Activated CD8-positive, alpha-beta T cell treated with anti-CD3 and anti-CD28 coated beads, Interleukin-2, amount 10 ng/mL, durations not matched to agents 7 days and 5 days (primary cell): ENCODE measurements around the gene PDXP. TPM values are rescaled to one million over a fixed set of nuclear protein-coding genes. Genes with fewer than 3 reads are reported as not detected.
A peak's percentile ranks its signal among the peaks of the same experiment; 100 is the strongest.
"Not testable (repeated sequence)": the region's sequence is repeated elsewhere in the genome, so short reads cannot be mapped to it uniquely, and the experiment has no call there.

Source experiments
- ATAC-seq: fragments of 150-1000 bp; cut with Tn5 transposase; one replicate; pipeline ENCODE4 v1.10.0; 2021; ENCODE audit warnings: moderate library complexity
- CTCF ChIA-PET: fragments of 350-600 bp; sonication (Branson Sonifier 250); formaldehyde crosslinking; loops from one replicate; lab custom pipeline; 2021; ENCODE audit warnings: antibody characterized with exemption; lab: Charles Lee
- POLR2A ChIA-PET: fragments of 350-600 bp; sonication (Branson Sonifier 250); formaldehyde crosslinking; loops from one replicate; lab custom pipeline; 2021; ENCODE audit warnings: antibody characterized with exemption; lab: Charles Lee
- DNase-seq: peaks from one replicate; pipeline ENCODE4 v3.0.0-alpha.2; 2020
- H3K27ac Mint-ChIP-seq: one replicate; pipeline ENCODE4 v1.8.0; 2021; ENCODE audit warnings: mild to moderate bottlenecking, mixed read lengths
- H3K27me3 Mint-ChIP-seq: one replicate; pipeline ENCODE4 v1.8.0; 2021; ENCODE audit warnings: low read depth, mixed read lengths
- H3K36me3 Mint-ChIP-seq: one replicate; pipeline ENCODE4 v1.8.0; 2021; ENCODE audit warnings: low read depth, mixed read lengths
- H3K4me1 Mint-ChIP-seq: one replicate; pipeline ENCODE4 v1.8.0; 2021; ENCODE audit warnings: low read depth, mixed read lengths
- H3K4me3 Mint-ChIP-seq: one replicate; pipeline ENCODE4 v1.8.0; 2021; ENCODE audit warnings: mild to moderate bottlenecking, mixed read lengths
- H3K9me3 Mint-ChIP-seq: one replicate; pipeline ENCODE4 v1.8.0; 2022; ENCODE audit warnings: mixed read lengths; ENCODE audit not compliant: insufficient read depth
- total RNA-seq, 2 experiments: library from RNA; stranded (reverse); gene quantifications; one replicate each; pipeline ENCODE4 v1.2.3, GENCODE V29; 2021

Gene PDXP, protein sequence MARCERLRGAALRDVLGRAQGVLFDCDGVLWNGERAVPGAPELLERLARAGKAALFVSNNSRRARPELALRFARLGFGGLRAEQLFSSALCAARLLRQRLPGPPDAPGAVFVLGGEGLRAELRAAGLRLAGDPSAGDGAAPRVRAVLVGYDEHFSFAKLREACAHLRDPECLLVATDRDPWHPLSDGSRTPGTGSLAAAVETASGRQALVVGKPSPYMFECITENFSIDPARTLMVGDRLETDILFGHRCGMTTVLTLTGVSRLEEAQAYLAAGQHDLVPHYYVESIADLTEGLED
- 10 to 100 TPM; 31.5 to 33.5 TPM for total RNA-seq

DNA sequence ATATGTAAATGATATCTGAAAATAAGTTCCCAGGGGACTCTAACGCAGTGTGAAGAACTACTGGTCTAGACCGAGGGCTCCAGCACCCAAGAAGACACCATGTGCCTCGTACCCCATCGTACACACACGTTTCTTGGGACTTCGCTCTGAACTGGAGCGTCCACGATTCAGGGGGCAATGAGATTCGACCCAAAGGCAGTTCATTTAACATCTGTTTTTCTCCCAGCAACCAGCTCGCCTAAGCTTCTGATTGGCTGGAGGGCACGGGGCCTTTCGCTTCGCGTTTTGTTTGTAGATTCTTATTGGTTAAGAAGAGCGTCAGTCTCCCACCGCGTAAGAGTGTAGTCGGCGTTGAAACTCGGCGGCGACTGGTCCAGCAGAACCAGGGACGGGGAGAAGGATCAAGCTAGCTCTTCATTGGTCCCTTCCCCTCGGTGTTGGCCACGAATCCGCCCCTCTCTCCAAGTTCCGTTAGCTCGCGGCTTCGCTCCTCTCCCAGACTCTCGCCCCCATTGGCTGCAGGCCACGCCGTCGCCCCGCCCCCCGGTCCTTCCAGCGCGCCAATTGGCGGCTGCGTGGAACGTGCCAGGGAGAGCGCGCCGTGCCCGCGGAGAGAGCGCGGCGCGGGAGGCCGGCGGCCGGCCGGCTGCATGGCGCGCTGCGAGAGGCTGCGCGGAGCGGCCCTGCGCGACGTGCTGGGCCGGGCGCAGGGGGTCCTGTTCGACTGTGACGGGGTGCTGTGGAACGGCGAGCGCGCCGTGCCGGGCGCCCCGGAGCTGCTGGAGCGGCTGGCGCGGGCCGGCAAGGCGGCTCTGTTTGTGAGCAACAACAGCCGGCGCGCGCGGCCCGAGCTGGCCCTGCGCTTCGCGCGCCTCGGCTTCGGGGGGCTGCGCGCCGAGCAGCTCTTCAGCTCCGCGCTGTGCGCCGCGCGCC lies at the start of gene PDXP:
PDXP (plus strand) TSS at position 591 of the 933 bp plus-strand sequence; CDS start at position 651, 60 bp downstream.
- Mint-ChIP-seq H3K4me1 (peaks cover 37% of the 10 kb centered on the region), H3K36me3 (peaks cover 27% of the 10 kb centered on the region), H3K9me3 (no peaks in the 10 kb centered on the region), H3K27ac (peak within 1 kb of the TSS; percentile 87), H3K27me3 (no peaks in the 10 kb centered on the region), H3K4me3 (peak within 1 kb of the TSS; percentile 87)
- DNase-seq, result peak; percentile 99
- CTCF ChIA-PET, result interaction anchor here (0.8 to 9.5 kb wide), 15 partner anchors 9 to 416 kb away, joined by 3 to 241 read pairs (median 8); partner anchors contain the start of genes GGA1, LGALS1, NOL12 and SH3BP1
- POLR2A ChIA-PET, result interaction anchor here (0.7 to 2.9 kb wide), 16 partner anchors 13 to 50 kb away, joined by 3 to 21 read pairs (median 6); partner anchors contain the start of genes GGA1, LGALS1, NOL12 and SH3BP1
- ATAC-seq, result peak; percentile 98

DNA sequence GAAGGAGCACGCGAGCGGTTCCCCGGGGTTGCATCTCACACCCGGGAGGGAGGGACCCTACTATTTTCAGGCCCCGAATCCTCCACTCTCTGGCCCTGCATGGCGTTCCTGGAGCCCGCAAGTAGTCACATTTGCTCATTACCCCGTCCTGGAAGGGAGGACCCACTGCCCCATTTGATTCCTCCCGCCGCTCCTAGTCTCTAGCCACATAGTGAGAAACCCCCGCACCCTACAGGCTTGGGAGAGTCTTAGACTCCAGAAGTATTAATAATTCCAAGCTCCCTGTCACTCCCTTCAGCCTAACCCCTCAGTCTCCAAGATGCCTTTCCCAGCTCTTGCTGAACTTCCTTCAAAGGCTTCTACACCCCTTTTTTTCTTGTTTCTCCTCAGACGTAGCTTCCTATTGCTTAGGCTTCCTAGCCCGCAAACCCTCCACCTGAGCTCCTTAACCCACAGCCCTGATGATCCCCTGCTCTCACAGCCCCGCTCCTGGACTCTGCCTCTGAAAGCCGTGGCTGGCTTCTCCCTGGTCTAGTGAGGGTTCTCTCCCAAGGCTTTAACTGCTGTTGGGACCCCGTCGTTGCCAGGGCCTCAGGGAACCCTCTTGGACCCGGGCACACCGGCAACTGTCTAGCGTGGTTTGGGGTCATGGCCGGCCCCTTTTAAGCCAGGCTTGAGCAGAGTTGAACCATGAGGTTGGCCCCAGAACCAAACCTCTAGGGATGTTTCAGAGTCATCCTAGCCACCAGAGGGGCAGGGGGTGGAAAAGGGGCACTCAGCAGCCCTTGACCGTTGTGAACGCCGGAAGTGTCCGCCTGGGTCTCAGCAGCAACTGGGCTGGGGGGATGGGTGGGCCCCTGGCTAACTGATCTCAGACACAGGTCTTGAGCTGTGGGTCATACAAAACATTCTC lies 49.0 kb upstream of the PDXP start:
- peaks cover 4% of the 10 kb centered on the region for H3K36me3 Mint-ChIP-seq
- ATAC-seq, result no peak

DNA sequence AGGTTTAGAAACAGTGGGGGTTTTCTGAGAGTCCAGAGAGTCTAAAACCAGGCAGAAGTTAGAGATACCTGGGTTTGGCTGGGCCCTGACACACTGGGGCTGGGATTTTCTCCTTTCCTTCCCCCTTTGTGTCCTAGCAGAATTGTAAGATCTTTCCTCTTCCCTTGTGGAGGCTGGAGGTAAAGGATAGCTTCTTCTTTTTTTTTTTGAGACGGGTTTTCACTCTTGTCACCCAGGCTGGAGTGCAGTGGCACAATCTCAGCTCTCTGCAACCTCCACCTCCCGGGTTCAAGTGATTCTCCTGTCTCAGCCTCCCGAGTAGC lies 48.4 kb upstream of the PDXP start:
- not testable (repeated sequence) for H3K9me3 Mint-ChIP-seq, DNase-seq, ATAC-seq, H3K36me3 Mint-ChIP-seq, H3K27me3 Mint-ChIP-seq
- Mint-ChIP-seq H3K4me3 (peak overlapping the region; percentile 100), H3K27ac (peak overlapping the region; percentile 98), H3K4me1 (peaks cover 59% of the 10 kb centered on the region)
- ChIA-PET CTCF (interaction anchor here (1.5 to 10.4 kb wide), 7 partner anchors 17 to 87 kb away, joined by 3 to 126 read pairs (median 37); partner anchors contain the start of gene LGALS1), POLR2A (interaction anchor here (0.5 to 1.9 kb wide), 2 partner anchors 11 to 461 kb away, joined by 3 to 6 read pairs; no protein-coding TSS in a partner anchor)

More for the DNA sequence above, 49.0 kb upstream of the PDXP start:
- peak; percentile 60 for DNase-seq
- peak overlapping the region; percentile 98 for H3K27ac Mint-ChIP-seq
- peaks cover 65% of the 10 kb centered on the region for H3K4me1 Mint-ChIP-seq
- H3K9me3 Mint-ChIP-seq, result no peaks in the 10 kb centered on the region
- H3K27me3 Mint-ChIP-seq, result no peaks in the 10 kb centered on the region
- H3K4me3 Mint-ChIP-seq, result peak overlapping the region; percentile 100
- CTCF ChIA-PET, result interaction anchor here (1.0 to 10.4 kb wide), 14 partner anchors 7 to 366 kb away, joined by 3 to 126 read pairs (median 19); partner anchors contain the start of gene LGALS1
- POLR2A ChIA-PET, result interaction anchor here (0.5 to 2.4 kb wide), 9 partner anchors 12 to 460 kb away, joined by 3 to 23 read pairs (median 6); partner anchors contain the start of genes MFNG and NOL12

DNA sequence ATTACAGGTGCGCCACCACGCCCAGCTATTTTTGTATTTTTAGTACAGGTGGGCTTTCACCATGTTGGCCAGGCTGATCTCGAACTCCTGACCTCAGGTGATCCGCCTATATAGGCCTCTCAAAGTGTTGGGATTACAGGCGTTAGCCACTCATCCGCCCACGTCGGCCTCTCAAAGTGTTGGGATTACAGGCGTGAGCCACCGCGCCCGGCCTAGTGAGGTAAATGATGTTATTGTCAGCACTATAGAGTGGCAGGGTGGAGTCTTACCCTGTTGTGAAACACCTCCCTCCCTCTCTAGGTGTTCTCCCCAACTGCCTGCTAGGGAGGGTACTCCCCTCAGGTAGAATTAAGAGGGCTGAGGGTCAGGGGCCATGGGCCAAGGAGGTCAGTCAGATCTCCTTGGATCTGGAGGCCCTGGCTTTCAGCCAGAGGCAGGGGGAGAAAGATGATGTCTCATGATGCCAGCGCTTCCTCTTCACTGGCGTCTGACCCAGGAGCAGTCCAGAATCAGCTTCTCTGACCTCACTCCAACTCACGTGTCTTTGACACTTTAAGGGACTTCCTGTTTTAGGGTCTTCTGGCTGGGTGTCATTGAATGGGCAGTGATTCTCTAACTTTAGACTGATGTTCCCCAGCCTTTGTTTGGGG lies 47.9 kb upstream of the PDXP start:
- ChIA-PET CTCF (interaction anchor here (0.6 to 10.4 kb wide), 6 partner anchors 16 to 757 kb away, joined by 3 to 126 read pairs (median 39); no protein-coding TSS in a partner anchor), POLR2A (interaction anchor here (1.0 to 1.9 kb wide), 2 partner anchors 11 to 17 kb away, joined by 3 to 6 read pairs; no protein-coding TSS in a partner anchor)
- peaks cover 54% of the 10 kb centered on the region for H3K4me1 Mint-ChIP-seq
- peak overlapping the region; percentile 98 for H3K27ac Mint-ChIP-seq
- H3K27me3 Mint-ChIP-seq, result no peaks in the 10 kb centered on the region
- H3K36me3 Mint-ChIP-seq, result peaks cover 9% of the 10 kb centered on the region
- H3K9me3 Mint-ChIP-seq, result no peaks in the 10 kb centered on the region
- no peak for DNase-seq
- peak overlapping the region; percentile 100 for H3K4me3 Mint-ChIP-seq
- ATAC-seq, result no peak

- no peaks in the 10 kb centered on the region for H3K9me3 Mint-ChIP-seq
- H3K4me1 Mint-ChIP-seq, result peaks cover 48% of the 10 kb centered on the region
- H3K4me3 Mint-ChIP-seq, result peak overlapping the region; percentile 34
- ATAC-seq (no peak), DNase-seq (no peak)
- ChIA-PET CTCF (interaction anchor here (0.6 to 10.4 kb wide), 3 partner anchors 23 to 758 kb away, joined by 3 to 114 read pairs (median 9); no protein-coding TSS in a partner anchor), POLR2A (interaction anchor here (1.0 kb wide), 1 partner anchor 16 kb away, joined by 3 read pairs; no protein-coding TSS in a partner anchor)
- no peak overlapping the region for H3K27ac Mint-ChIP-seq
- peaks cover 11% of the 10 kb centered on the region for H3K36me3 Mint-ChIP-seq
- no peaks in the 10 kb centered on the region for H3K27me3 Mint-ChIP-seq
These were observed 47.3 kb upstream of the PDXP start for GRCh38 chr22:37611207-37611606.

DNA sequence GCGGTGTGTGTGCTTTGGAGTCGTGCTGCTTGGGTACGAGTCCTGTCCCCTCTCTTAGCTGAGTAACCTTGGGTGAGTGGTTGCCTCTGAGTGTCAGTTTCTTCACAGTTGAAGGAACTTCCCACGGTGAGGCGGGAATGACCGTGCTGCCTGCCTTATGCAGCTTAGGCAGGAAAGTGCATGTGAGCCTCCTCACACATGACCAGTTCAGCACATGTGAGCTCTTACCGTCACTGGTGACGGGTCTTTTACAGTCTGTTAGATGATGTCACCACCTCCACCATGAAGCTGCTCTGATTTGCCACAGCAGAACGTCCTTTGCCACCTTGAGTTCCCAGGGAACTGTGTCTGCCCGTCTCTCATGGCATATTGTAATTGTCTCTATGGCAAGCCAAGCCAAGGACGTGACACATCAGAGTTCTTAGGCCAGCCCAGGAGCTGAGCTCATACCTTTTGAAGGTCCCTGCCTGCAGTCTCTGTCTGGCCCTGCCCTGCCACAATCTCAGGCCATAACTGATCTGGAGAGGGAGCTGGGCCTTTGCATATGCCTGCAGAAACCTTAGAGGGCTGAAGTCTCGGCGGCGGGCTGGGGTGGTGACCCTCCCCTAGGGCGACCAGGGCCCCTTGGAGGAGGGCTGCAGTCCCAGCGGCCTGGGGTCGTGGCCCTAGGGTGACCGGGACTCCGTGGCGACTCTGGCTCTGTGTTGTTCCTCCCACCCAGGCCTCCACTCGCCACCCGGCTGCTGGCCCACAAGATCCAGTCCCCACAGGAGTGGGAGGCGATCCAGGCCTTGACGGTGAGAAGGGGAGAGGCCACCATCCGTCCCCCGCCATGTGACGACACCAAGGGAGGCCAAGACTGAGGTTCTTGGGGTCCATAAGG lies 42.1 kb upstream of the PDXP start:
- Mint-ChIP-seq H3K4me3 (no peak overlapping the region), H3K36me3 (peaks cover 35% of the 10 kb centered on the region), H3K4me1 (peaks cover 14% of the 10 kb centered on the region), H3K27me3 (no peaks in the 10 kb centered on the region), H3K9me3 (no peaks in the 10 kb centered on the region), H3K27ac (no peak overlapping the region)
- ChIA-PET CTCF (interaction anchor here (1.1 to 2.8 kb wide), 2 partner anchors 9 to 10 kb away, joined by 3 to 13 read pairs; partner anchors contain the start of gene GGA1), POLR2A (interaction anchor here (0.5 to 0.6 kb wide), 2 partner anchors 59 to 242 kb away, joined by 3 to 4 read pairs; no protein-coding TSS in a partner anchor)
- DNase-seq, result no peak
- ATAC-seq, result no peak

GRCh38 chr22:37617431-37617830 lies 41.1 kb upstream of the PDXP start:
- CTCF ChIA-PET, result interaction anchor here (0.7 to 12.7 kb wide), 5 partner anchors 10 to 783 kb away, joined by 3 to 261 read pairs (median 5); partner anchors contain the start of genes GGA1 and SH3BP1
- DNase-seq (no peak), ATAC-seq (no peak)
- POLR2A ChIA-PET, result interaction anchor here (1.1 kb wide), 1 partner anchor 15 kb away, joined by 4 read pairs; no protein-coding TSS in a partner anchor
- Mint-ChIP-seq H3K4me3 (no peak overlapping the region), H3K36me3 (peaks cover 38% of the 10 kb centered on the region), H3K9me3 (no peaks in the 10 kb centered on the region), H3K27ac (no peak overlapping the region), H3K4me1 (peaks cover 13% of the 10 kb centered on the region), H3K27me3 (no peaks in the 10 kb centered on the region)

GRCh38 chr22:37618072-37618656 lies 40.4 kb upstream of the PDXP start:
- no peak for DNase-seq
- Mint-ChIP-seq H3K36me3 (peaks cover 42% of the 10 kb centered on the region), H3K27me3 (no peaks in the 10 kb centered on the region), H3K27ac (no peak overlapping the region), H3K9me3 (no peaks in the 10 kb centered on the region), H3K4me1 (peaks cover 12% of the 10 kb centered on the region), H3K4me3 (no peak overlapping the region)
- POLR2A ChIA-PET, result interaction anchor here (0.5 to 1.1 kb wide), 2 partner anchors 15 to 883 kb away, joined by 4 read pairs; no protein-coding TSS in a partner anchor
- ATAC-seq, result no peak
- CTCF ChIA-PET, result interaction anchor here (0.7 to 12.7 kb wide), 5 partner anchors 9 to 783 kb away, joined by 3 to 261 read pairs (median 5); partner anchors contain the start of genes GGA1 and SH3BP1

GRCh38 chr22:37618674-37619073 lies 39.8 kb upstream of the PDXP start:
- no peak overlapping the region for H3K4me3 Mint-ChIP-seq
- no peak overlapping the region for H3K27ac Mint-ChIP-seq
- ATAC-seq, result no peak
- H3K9me3 Mint-ChIP-seq, result no peaks in the 10 kb centered on the region
- peaks cover 43% of the 10 kb centered on the region for H3K36me3 Mint-ChIP-seq
- no peaks in the 10 kb centered on the region for H3K27me3 Mint-ChIP-seq
- peaks cover 10% of the 10 kb centered on the region for H3K4me1 Mint-ChIP-seq
- ChIA-PET CTCF (interaction anchor here (12.7 kb wide), 1 partner anchor 20 kb away, joined by 261 read pairs; the partner anchor contains the start of gene SH3BP1), POLR2A (interaction anchor here (1.5 kb wide), 1 partner anchor 56 kb away, joined by 3 read pairs; the partner anchor contains the start of gene LGALS1)
- DNase-seq, result no peak
